ENCODE measurements around the gene PCDH19. TPM values are rescaled to one million over a fixed set of nuclear protein-coding genes. Genes with fewer than 3 reads are reported as not detected.

The PCDH19 gene
- total RNA-seq, 1 experiment from 2014 or later, result 1.2 TPM

- Histone ChIP-seq H3K4me2 (ENCODE audit: insufficient read depth, insufficient read length, low read length) (no peak overlapping the region), H2BK20ac (ENCODE audit: low read depth, low read length, poor library complexity, severe bottlenecking) (no peak overlapping the region), H2BK15ac (ENCODE audit: low read depth, low read length) (no peak overlapping the region), H3K9me3 (ENCODE audit: control insufficient read depth, low read depth, low read length) (no peaks in the 10 kb centered on the region), H2AK5ac (ENCODE audit: insufficient read length, low read length) (no peak overlapping the region), H3K4ac (ENCODE audit: low read depth, low read length) (no peak overlapping the region), H3K79me1 (ENCODE audit: insufficient read depth, low read depth, low read length, poor library complexity, severe bottlenecking) (no peaks in the 10 kb centered on the region), H3K9ac (ENCODE audit: extremely low read depth, insufficient read length, low read length) (no peak overlapping the region), H4K8ac (replicated peaks; ENCODE audit: insufficient read length, low read depth, low read length) (no peak overlapping the region), H3K79me2 (ENCODE audit: insufficient read depth, low read length) (no peaks in the 10 kb centered on the region), H3K27me3 (ENCODE audit: insufficient read depth, low read length) (no peaks in the 10 kb centered on the region), H4K20me1 (ENCODE audit: control insufficient read depth, insufficient read depth, insufficient read length) (no peaks in the 10 kb centered on the region), H3K4me1 (ENCODE audit: insufficient read depth, low read length) (no peaks in the 10 kb centered on the region), H2AFZ (ENCODE audit: low read length) (no peak overlapping the region), H2BK5ac (ENCODE audit: insufficient read length, low read length) (no peak overlapping the region), H3K18ac (ENCODE audit: insufficient read length, low read depth, low read length) (no peak overlapping the region), H3K27ac (ENCODE audit: insufficient read length, low read depth, low read length) (no peak overlapping the region), H2BK12ac (ENCODE audit: insufficient read length, low read depth, low read length) (no peak overlapping the region), H3T11ph (ENCODE audit: low read length) (no peak overlapping the region), H3K14ac (ENCODE audit: insufficient read depth, low read length) (no peak overlapping the region), H2BK120ac (ENCODE audit: low read depth, low read length, poor library complexity, severe bottlenecking) (no peak overlapping the region), H3K23ac (ENCODE audit: insufficient read length, low read depth, low read length) (no peak overlapping the region), H4K91ac (ENCODE audit: insufficient read length, low read depth, low read length) (no peak overlapping the region), H4K5ac (ENCODE audit: insufficient read length, low read depth, low read length) (no peak overlapping the region), H3K56ac (ENCODE audit: insufficient read length, low read depth, low read length) (no peak overlapping the region), H3K23me2 (ENCODE audit: insufficient read length, low read depth, low read length, poor library complexity, severe bottlenecking) (no peaks in the 10 kb centered on the region)
- H3K9me3 Mint-ChIP-seq, result peaks cover 0 to 4% of the 10 kb centered on the region in 2 experiments; a peak in 3 of 5 replicates
- no peak for DNase-seq
- no peak overlapping the region for H3K27ac Mint-ChIP-seq
- no peak for TF ChIP-seq CTCF (conservative IDR thresholded peaks at IDR 0.05)
- H3K27me3 Mint-ChIP-seq (ENCODE audit: low read depth), result peaks cover 7% of the 10 kb centered on the region
- H3K4me1 Mint-ChIP-seq, result peaks cover 4 to 5% of the 10 kb centered on the region in 2 experiments; a peak in 3 of 4 replicates
- H3K36me3 Mint-ChIP-seq (ENCODE audit: insufficient read depth in 1 of 3, low read depth in 3 of 3), result no peaks in the 10 kb centered on the region
- H3K4me3 Mint-ChIP-seq, result no peak overlapping the region
These were observed 144.9 kb downstream of the PCDH19 start for GRCh38 chrX:100265179-100265578.
